CD14-positive monocyte (primary cell): ENCODE data around the gene PRDM1. TPM values are rescaled to one million over a fixed set of nuclear protein-coding genes. Genes with fewer than 3 reads are reported as not detected.

Source experiments
- DNase-seq, 3 donors: peaks; one replicate each; pipeline ENCODE4 v3.0.0-alpha.2; 2011 to 2022
- H2AFZ ChIP-seq: 2 replicates; pipeline ENCODE4 v1.6.0; 2012; ENCODE audit warnings: mild to moderate bottlenecking, low read depth, low read length, inconsistent platforms; ENCODE audit not compliant: insufficient read depth, poor library complexity, severe bottlenecking
- H3K27ac ChIP-seq, 2 donors: 1 replicate in 1 of 2; 2 replicates in 1 of 2; pipeline ENCODE4 v1.5.1; 2012 to 2013; ENCODE audit warnings: low read length in 2 of 2, control low read depth in 1 of 2, inconsistent platforms in 1 of 2, low read depth in 1 of 2, mild to moderate bottlenecking in 1 of 2
- H3K27me3 ChIP-seq, 2 donors: one replicate each; pipeline versions ENCODE4 v1.6.0 to v1.6.1; 2011 to 2013; ENCODE audit warnings: low read length in 2 of 2; ENCODE audit not compliant: control insufficient read depth in 2 of 2, insufficient read depth in 2 of 2
- H3K36me3 ChIP-seq, 2 donors: replicated peaks in 1 of 2; 1 replicate in 1 of 2; 2 replicates in 1 of 2; pipeline versions ENCODE4 v1.5.1 to v1.6.1; 2012 to 2013; ENCODE audit warnings: low read length in 2 of 2, control low read depth in 1 of 2, inconsistent platforms in 1 of 2, mild to moderate bottlenecking in 1 of 2; ENCODE audit not compliant: insufficient read depth in 2 of 2, control insufficient read depth in 1 of 2
- H3K4me1 ChIP-seq, 2 donors: 1 replicate in 1 of 2; 2 replicates in 1 of 2; pipeline versions ENCODE4 v1.5.1 to v1.6.1; 2012 to 2013; ENCODE audit warnings: low read length in 2 of 2, control low read depth in 1 of 2, inconsistent platforms in 1 of 2, mild to moderate bottlenecking in 1 of 2, moderate library complexity in 1 of 2; ENCODE audit not compliant: insufficient read depth in 2 of 2, control insufficient read depth in 1 of 2
- H3K4me2 ChIP-seq: replicated peaks from 2 replicates; pipeline ENCODE3; 2012; ENCODE audit warnings: low read length, moderate library complexity, mild to moderate bottlenecking; ENCODE audit not compliant: poor library complexity, severe bottlenecking; ENCODE audit errors: extremely low read depth
- H3K4me3 ChIP-seq, 3 experiments: fragments of 200-600 bp in 1 of 3; sonication (generic) in 1 of 3; replicated peaks in 1 of 3; 1 replicate in 2 of 3; 2 replicates in 1 of 3; pipeline ENCODE4 v1.5.1; 2011 to 2013; ENCODE audit warnings: low read length in 3 of 3, mild to moderate bottlenecking in 3 of 3, control low read depth in 2 of 3, low read depth in 2 of 3, inconsistent platforms in 1 of 3, moderate library complexity in 1 of 3
- H3K79me2 ChIP-seq: 2 replicates; pipeline ENCODE4 v1.6.0; 2012; ENCODE audit warnings: mild to moderate bottlenecking, control low read depth, inconsistent platforms, low read length, moderate library complexity; ENCODE audit not compliant: insufficient read depth
- H3K9ac ChIP-seq: 2 replicates; pipeline ENCODE4 v1.6.0; 2017; ENCODE audit warnings: low read length, mild to moderate bottlenecking; ENCODE audit not compliant: insufficient read depth, poor library complexity, severe bottlenecking
- H3K9me3 ChIP-seq, 2 donors: replicated peaks in 1 of 2; 1 replicate in 1 of 2; 2 replicates in 1 of 2; pipeline versions ENCODE4 v1.5.1 to v1.6.1; 2012 to 2013; ENCODE audit warnings: low read length in 2 of 2, control low read depth in 1 of 2; ENCODE audit not compliant: control insufficient read depth in 1 of 2, insufficient read depth in 1 of 2
- H4K20me1 ChIP-seq: 2 replicates; pipeline ENCODE4 v1.6.0; 2012; ENCODE audit warnings: mild to moderate bottlenecking, low read length, control low read depth, moderate library complexity; ENCODE audit not compliant: insufficient read depth
- H3K27ac Mint-ChIP-seq, 7 donors: one replicate each; pipeline ENCODE4 v1.8.0; 2020; ENCODE audit warnings: mild to moderate bottlenecking in 7 of 7, mixed read lengths in 7 of 7, moderate library complexity in 6 of 7, inconsistent platforms in 2 of 7
- H3K27me3 Mint-ChIP-seq, 3 donors: one replicate each; pipeline ENCODE4 v1.8.0; 2021 to 2022; ENCODE audit warnings: low read depth in 3 of 3, mild to moderate bottlenecking in 3 of 3, mixed read lengths in 3 of 3, moderate library complexity in 3 of 3, inconsistent platforms in 1 of 3
- H3K36me3 Mint-ChIP-seq, 2 donors: one replicate each; pipeline ENCODE4 v1.8.0; 2020; ENCODE audit warnings: mixed read lengths in 2 of 2, inconsistent platforms in 1 of 2, mild to moderate bottlenecking in 1 of 2
- H3K4me1 Mint-ChIP-seq: one replicate; pipeline ENCODE4 v1.8.0; 2020; ENCODE audit warnings: mild to moderate bottlenecking, mixed read lengths
- H3K4me3 Mint-ChIP-seq, 2 donors: one replicate each; pipeline ENCODE4 v1.8.0; 2020; ENCODE audit warnings: mild to moderate bottlenecking in 2 of 2, mixed read lengths in 2 of 2, moderate library complexity in 1 of 2
- H3K9me3 Mint-ChIP-seq, 7 donors: one replicate each; pipeline ENCODE4 v1.8.0; 2020 to 2022; ENCODE audit warnings: mixed read lengths in 7 of 7, mild to moderate bottlenecking in 6 of 7, moderate library complexity in 6 of 7, inconsistent platforms in 2 of 7
- WGBS: methylation state at CpG from one replicate; pipeline ENCODE4 v1.1.5; 2013; ENCODE audit warnings: missing lambda C conversion rate; ENCODE audit not compliant: insufficient coverage; 5-methylcytosine and 5-hydroxymethylcytosine counted together
- intact Hi-C, 2 donors: fragments of 100-400 bp; cut with micrococcal nuclease; formaldehyde crosslinking; loops; one replicate each; pipeline versions ENCODE4 v1.15.0 to v1.15.1; 2023
- polyA plus RNA-seq, 3 donors: library from polyadenylated mRNA; depleted of rRNA in 1 of 3; unstranded in 2 of 3; stranded (reverse) in 1 of 3; fragments of 300-500 nt in 2 of 3; fragments of >200 nt in 1 of 3; fragmentation: Illumina TruSeq in 2 of 3; gene quantifications; 1 replicate in 2 of 3; 2 replicates in 1 of 3; pipeline ENCODE4 v1.2.3, GENCODE V29; 2012 to 2021
- TF ChIP-seq, protein P1 (sequence below): fragments of 200-600 bp; IDR thresholded peaks from one replicate; pipeline ENCODE4 v1.8.0; 2022; ENCODE audit warnings: antibody characterized with exemption, mild to moderate bottlenecking

The PRDM1 gene
- polyA plus RNA-seq, 3 donors = 1.8 to 14.9 (median 5.2) TPM

DNA sequence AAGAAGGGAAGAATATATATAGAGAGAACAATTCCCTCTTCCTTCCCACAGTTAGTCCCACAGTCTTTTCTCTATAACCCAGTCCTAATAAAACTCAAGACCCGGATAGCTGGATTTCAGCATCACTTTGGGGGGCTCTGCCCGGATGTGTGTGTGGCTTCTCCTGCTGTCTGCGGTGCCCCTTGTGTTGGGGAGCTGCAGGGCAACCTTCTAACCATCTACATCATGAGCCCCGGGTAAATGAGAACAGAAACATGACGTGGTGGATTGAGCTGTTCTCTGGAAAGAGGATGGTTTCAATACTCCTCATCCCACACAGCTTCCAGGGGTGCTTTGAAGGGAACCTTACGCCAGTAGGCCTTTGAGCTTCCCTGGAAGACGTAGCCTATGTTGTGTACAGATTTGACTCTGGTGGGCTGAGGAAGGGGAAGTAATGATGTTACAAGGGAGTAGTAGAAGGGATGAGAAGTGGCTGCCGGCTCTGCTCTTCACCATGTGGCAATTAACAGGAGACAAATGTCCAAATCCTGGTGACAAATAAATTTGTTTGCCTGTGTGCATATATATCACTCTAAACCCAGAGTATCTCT is 13.5 kb upstream of the PRDM1 start:
- Histone ChIP-seq H3K79me2 (no peaks in the 10 kb centered on the region), H3K4me3 (no peak overlapping the region), H3K36me3 (no peaks in the 10 kb centered on the region), H3K27ac (no peak overlapping the region), H3K4me2 (no peak overlapping the region), H4K20me1 (no peaks in the 10 kb centered on the region), H3K9ac (no peak overlapping the region), H2AFZ (no peak overlapping the region), H3K9me3 (no peaks in the 10 kb centered on the region), H3K27me3 (no peaks in the 10 kb centered on the region), H3K4me1 (no peaks in the 10 kb centered on the region)
- H3K9me3 Mint-ChIP-seq = no peaks in the 10 kb centered on the region
- H3K27ac Mint-ChIP-seq = peak overlapping the region in 1 of 7 donors; percentile 1
- peaks cover 0 to 2% (median 0%) of the 10 kb centered on the region in 3 donors for H3K27me3 Mint-ChIP-seq
- no peaks in the 10 kb centered on the region for H3K36me3 Mint-ChIP-seq
- TF ChIP-seq, protein P1, sequence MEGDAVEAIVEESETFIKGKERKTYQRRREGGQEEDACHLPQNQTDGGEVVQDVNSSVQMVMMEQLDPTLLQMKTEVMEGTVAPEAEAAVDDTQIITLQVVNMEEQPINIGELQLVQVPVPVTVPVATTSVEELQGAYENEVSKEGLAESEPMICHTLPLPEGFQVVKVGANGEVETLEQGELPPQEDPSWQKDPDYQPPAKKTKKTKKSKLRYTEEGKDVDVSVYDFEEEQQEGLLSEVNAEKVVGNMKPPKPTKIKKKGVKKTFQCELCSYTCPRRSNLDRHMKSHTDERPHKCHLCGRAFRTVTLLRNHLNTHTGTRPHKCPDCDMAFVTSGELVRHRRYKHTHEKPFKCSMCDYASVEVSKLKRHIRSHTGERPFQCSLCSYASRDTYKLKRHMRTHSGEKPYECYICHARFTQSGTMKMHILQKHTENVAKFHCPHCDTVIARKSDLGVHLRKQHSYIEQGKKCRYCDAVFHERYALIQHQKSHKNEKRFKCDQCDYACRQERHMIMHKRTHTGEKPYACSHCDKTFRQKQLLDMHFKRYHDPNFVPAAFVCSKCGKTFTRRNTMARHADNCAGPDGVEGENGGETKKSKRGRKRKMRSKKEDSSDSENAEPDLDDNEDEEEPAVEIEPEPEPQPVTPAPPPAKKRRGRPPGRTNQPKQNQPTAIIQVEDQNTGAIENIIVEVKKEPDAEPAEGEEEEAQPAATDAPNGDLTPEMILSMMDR = no peak
- H3K4me3 Mint-ChIP-seq = no peak overlapping the region
- peaks cover 10% of the 10 kb centered on the region for H3K4me1 Mint-ChIP-seq
- WGBS = 80% methylated on average over 2 of the region's 8 CpGs
- peak in 1 of 3 donors; percentile 16 for DNase-seq
- intact Hi-C loops = no loop called here

DNA sequence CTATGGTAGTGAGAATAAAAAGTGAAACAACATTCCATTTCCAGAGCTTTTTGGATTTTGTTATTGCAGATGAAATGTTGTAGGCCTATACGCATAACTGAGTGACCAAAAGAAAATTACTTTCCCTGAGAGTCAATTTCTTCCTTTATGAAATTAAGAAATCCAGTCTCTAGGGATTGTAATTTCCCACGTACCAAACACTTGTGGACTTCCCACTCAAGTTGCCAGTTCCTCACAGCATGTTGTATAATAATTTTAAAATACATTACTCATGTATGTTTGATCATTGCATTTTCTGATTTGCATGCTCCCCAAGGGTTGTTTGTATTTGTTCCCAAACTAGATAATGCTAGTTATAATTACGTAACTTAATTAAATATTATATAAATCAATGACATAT is 12.0 kb upstream of the PRDM1 start:
- Histone ChIP-seq H4K20me1 (no peaks in the 10 kb centered on the region), H3K27ac (no peak overlapping the region), H2AFZ (no peak overlapping the region), H3K4me2 (no peak overlapping the region), H3K36me3 (no peaks in the 10 kb centered on the region), H3K9ac (no peak overlapping the region), H3K27me3 (no peaks in the 10 kb centered on the region), H3K4me3 (no peak overlapping the region), H3K9me3 (no peaks in the 10 kb centered on the region), H3K4me1 (no peaks in the 10 kb centered on the region), H3K79me2 (no peaks in the 10 kb centered on the region)
- TF ChIP-seq, protein P1 = no peak
- intact Hi-C loops = no loop called here
- DNase-seq = no peak
- peaks cover 10% of the 10 kb centered on the region for H3K4me1 Mint-ChIP-seq
- H3K27ac Mint-ChIP-seq = peak overlapping the region in 1 of 7 donors; percentile 34
- no peaks in the 10 kb centered on the region for H3K27me3 Mint-ChIP-seq
- no peaks in the 10 kb centered on the region for H3K36me3 Mint-ChIP-seq
- H3K9me3 Mint-ChIP-seq = no peaks in the 10 kb centered on the region
- H3K4me3 Mint-ChIP-seq = no peak overlapping the region
- WGBS = no CpG with 5 or more reads among the region's 3 CpGs
